Activated naive CD4-positive, alpha-beta T cell treated with anti-CD3 and anti-CD28 coated beads, Interleukin-2, amount 50 U/mL, for 16 hours (primary cell): Measurements from ENCODE around the gene SEMA7A.

Experiments
- DNase-seq: peaks from one replicate; pipeline ENCODE4 v3.0.0-alpha.2; 2020

Gene SEMA7A

GRCh38 chr15:74429781-74430400 is 3.9 kb downstream of the SEMA7A start:
- DNase-seq: no peak

- no peak for DNase-seq
Measured at GRCh38 chr15:74428970-74429780, 4.6 kb downstream of the SEMA7A start.

DNA sequence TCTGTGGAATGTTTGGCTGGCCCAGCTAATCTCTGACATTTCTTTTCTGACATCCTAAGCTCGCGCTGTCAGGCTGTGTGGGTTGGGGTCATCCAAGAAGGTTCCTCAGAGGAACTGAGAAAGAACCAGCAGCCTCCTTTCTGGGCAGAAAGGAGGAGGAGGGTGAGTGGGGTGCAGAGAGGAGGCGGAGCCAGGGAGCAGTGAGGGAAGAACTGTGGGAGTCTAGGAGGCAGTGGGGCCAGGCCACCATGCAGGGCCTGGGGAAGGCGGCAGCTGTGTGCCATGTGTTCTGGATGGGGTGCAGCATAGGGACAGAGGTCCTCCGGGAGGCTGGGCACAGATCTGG is 5.3 kb downstream of the SEMA7A start:
- no peak for DNase-seq

- no peak for DNase-seq
Measured at GRCh38 chr15:74427607-74428441, 5.9 kb downstream of the SEMA7A start.

GRCh38 chr15:74426404-74427281 is 7.1 kb downstream of the SEMA7A start:
- DNase-seq: no peak

DNA sequence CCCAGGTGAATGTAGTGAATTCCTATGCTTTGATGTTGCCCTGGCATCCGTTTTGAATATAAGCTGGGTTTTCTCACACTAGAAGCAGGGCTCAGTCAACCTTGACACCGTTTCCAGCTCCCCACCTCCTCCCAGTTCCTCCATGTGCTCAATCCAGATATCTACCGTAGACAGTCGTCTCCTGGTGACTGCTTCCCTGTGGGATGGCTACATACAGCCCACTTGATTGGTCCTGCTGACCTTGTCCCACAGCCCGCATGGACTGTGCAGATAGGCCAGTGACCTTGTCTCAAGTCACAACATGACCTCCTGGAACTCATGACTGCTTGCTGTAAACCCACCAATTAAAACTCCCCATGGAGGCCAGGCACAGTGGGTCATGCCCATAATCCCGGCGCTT is 8.1 kb downstream of the SEMA7A start:
- DNase-seq: no peak

DNA sequence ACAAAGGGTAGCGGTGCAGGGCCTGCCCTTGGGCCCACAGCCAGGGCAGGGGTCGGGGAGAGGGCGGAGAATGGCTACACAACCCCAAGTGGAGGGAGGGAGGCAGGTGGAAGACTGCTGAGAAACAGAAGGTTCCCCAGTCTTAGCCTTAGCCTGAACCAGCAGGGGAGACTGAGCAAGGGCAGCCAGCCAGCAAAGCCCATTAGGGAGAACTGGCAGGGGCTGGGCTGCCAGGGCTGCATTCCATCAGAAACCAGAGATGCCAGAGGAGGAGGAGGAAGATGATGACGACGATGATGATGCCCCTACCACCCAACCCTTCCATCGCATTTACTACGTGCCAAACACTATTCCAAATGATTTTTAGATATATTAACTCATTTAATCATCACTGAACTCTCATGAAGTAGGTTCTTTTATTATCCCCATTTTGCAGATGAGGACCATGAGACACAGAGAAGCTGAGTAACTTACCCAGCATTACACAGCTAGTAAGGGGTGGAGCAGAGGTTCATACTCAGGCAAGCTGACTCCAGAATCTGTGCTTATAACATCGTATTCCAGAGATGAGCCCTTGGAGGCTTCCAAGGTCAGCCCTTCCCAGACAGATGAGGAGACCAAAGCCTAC is 8.7 kb downstream of the SEMA7A start:
- DNase-seq: no peak

DNA sequence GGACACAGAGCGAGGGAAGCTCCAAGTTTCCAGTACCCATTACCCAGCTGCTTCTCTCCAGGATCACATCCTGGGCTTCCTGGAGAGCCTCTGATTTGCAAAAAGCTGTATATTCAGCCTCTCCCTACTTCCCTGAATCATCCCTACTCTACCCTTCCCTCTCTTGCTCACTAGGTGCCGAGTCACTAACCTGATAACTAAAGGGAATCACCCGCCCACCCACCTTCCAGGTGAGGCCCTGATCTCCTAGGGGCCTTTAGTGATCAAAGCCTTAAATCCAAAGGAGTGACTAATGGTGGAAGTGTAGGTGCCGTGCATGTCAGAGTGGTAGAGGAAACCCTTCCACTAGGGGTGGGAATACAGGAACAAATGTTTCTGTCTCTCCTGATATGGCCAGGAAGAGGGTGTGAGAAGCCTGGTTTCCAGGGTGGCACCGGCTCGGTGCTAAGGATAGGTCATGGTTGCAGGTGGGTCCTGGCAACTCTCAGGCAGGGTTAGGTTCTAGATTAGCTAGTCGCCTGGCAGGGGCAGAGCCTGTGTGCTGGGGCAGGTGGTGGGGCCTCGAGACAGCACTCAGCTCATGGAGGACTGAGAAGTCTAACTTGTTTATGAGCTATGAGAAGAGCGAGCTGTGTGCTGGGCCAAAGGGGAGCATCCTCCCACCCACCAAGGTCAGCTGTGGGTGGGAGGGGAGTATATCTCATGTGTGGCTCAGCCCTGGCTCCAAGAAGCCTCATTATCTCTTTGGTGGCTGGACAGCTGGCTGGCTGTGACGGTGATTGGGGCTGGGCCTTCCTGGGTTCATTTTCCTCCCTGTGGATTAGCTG is 10.1 kb downstream of the SEMA7A start:
- no peak for DNase-seq

GRCh38 chr15:74422652-74423430 is 10.9 kb downstream of the SEMA7A start:
- DNase-seq: no peak

- no peak for DNase-seq
Measured at GRCh38 chr15:74422265-74422651, 11.5 kb downstream of the SEMA7A start.

- no peak for DNase-seq
Measured at GRCh38 chr15:74421302-74422245, 12.2 kb downstream of the SEMA7A start.

- DNase-seq: no peak
Measured at GRCh38 chr15:74420193-74420905, 13.4 kb downstream of the SEMA7A start.

GRCh38 chr15:74419432-74419831 is 14.3 kb downstream of the SEMA7A start:
- no peak for DNase-seq

- no peak for DNase-seq
Measured at GRCh38 chr15:74418575-74419338, 15.0 kb downstream of the SEMA7A start.

GRCh38 chr15:74417670-74418069 is 16.1 kb downstream of the SEMA7A start:
- no peak for DNase-seq

GRCh38 chr15:74417225-74417624 is 16.5 kb downstream of the SEMA7A start:
- no peak for DNase-seq

- peak; percentile 7 for DNase-seq
Measured at GRCh38 chr15:74415966-74416916, 17.5 kb downstream of the SEMA7A start.
